Stimulated activated CD8-positive, alpha-beta memory T cell treated with anti-CD3 and anti-CD28 coated beads, Interleukin-4, amount 100 ng/mL, for 4 hours (primary cell): ENCODE data around the gene KCNK13.
"Not testable (repeated sequence)": the region's sequence is repeated elsewhere in the genome, so short reads cannot be mapped to it uniquely, and the experiment has no call there.

Experiments
- DNase-seq, 2 donors: peaks; one replicate each; pipeline ENCODE4 v3.0.0-alpha.2; 2020; ENCODE audit warnings: low read depth in 2 of 2, low spot score in 1 of 2

KCNK13 gene

DNA sequence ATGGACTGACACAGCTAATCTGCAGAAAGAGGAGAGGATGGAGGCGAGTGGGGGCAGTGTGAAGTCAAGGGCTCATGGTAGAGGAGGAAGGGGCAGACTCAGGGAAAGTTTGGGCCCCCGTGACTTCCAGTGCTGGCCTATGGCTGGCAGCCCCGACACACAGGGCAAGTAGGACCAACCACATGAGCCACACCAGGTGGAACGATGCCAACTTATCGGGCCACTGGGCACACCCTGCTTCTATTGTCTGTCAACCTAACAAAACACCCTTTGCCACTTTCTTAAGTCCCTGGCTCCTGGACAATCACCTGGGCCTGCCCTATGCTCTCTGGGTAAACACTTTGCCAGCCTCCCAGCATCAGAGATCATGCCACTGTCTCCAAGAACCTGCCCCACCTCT, 129.4 kb downstream of the KCNK13 start:
- no peak for DNase-seq

- DNase-seq: no peak
Observed at GRCh38 chr14:90191585-90191984, 129.8 kb downstream of the KCNK13 start.

DNA sequence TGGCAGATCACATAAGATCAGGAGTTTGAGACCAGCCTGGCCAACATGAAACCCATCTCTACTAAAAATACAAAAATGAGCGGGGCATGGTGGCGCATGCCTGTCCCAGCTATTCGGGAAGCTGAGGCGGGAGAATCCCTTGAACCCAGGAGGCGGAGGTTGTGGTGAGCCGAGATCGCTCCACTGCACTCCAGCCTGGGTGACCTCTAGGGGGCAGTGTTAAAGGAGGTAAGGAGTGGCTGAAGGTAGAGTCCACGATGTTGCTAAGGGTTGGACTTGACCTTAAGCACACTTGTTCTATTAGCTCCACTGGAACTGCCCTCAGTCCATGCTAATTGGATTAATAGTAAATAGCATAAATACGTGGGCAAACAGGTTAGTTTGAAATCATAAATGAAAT, 132.1 kb downstream of the KCNK13 start:
- no peak for DNase-seq

DNA sequence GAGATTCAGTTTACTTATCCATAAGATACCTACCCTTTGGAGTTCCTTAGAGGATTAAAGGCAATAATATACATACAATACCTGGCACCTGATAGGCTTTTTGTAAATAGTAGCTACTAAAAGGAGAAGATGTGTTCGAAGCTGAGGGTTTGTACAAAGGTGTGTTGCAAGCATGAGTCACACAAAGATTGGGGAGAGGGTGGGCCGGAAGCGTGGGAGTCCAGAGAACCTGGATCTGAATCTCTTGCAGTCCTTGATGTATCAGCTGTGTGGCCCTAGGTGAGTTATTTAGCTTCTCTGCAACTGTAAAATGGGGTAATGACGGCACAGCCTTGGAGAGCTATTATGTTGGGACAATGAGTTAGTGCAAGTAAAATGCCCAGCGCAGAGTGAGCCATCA, 132.9 kb downstream of the KCNK13 start:
- no peak for DNase-seq

- no peak for DNase-seq
Observed at GRCh38 chr14:90198541-90199060, 136.8 kb downstream of the KCNK13 start.

DNA sequence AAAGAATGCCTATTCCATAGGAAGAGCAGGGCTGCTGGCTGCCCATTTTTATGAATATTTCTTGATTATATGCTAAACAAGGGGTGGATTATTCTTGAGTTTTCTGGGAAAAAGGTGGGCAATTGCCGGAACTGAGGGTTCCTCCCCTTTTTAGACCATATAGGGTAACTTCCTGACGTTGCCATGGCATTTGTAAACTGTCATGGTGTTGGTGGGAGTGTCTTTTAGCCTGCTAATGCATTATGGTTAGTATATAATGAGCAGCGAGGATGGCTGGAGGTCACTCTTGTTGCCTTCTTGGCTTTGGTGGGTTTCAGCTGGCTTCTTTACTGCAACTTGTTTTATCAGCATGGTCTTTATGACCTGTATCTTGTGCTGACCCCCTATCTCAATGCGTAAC, 138.8 kb downstream of the KCNK13 start:
- not testable (repeated sequence) for DNase-seq

DNA sequence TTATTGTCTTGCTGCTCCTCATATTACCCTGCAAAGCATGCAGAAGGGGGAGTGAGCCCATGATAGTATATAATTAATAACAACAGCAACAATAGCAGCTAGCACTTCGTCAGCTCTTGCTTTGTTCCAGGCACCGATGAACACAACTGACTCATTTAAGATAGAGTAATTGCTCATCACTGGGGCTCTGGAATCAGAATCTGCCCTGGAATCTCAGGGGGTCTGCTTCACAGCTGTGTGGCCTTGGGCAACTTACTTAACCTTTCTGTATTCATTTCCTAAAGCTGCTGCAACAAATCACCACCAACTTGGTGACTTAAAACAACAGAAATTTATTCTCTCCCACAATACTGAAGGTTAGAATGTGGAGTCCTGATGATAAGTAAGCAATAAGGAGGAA, 139.6 kb downstream of the KCNK13 start:
- no peak for DNase-seq

DNA sequence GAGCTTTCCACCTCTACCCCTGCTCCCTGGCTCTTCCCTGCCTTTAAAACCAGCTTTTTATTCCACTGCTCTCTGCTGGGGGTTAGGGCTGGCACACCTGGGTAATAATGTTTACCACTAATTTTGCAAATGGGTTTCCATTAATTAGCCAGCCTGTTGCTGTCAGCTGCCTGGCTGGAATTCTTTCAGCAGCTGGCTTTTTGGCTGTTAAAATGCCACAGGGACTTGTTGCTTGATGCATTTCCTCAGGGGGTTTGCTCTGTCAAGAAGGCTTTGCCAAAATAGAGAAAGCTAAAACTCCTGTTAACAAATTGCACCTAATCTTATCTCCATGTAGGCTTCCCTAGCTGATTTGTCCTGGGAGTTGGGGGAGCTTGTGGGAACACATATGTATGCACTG, 142.7 kb downstream of the KCNK13 start:
- DNase-seq: no peak

DNA sequence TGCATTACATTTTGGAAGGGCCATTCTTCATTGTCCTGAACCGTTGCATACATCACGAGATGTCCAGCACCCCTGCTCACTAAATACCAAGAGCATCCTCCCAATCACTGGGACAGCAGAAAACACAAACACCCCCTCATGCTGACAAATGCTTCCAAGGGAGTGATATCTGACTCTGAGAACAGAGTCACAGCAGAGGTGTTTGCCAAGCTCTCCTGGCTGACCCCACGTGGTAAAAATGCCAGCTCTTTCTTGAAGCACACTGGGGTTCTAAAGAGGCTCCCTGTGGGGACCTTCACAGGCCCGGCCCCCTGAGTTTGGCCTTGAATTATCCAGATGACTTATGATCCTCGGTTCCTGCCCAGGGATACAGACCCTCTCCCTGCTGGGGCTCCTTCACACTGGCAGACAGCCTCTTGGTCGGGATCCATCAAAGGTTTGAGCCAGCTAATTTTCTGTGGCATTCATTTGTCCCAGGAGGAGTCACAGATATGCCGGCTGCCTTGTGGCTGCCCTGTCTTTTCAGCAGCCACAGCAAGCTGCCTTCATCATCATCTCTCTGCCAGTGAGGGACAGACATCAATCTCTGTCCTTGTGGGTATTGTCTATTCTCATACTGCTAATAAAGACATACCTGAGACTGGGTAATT, 151.4 kb downstream of the KCNK13 start:
- no peak for DNase-seq

GRCh38 chr14:90228478-90228877, 166.7 kb downstream of the KCNK13 start:
- no peak for DNase-seq

DNA sequence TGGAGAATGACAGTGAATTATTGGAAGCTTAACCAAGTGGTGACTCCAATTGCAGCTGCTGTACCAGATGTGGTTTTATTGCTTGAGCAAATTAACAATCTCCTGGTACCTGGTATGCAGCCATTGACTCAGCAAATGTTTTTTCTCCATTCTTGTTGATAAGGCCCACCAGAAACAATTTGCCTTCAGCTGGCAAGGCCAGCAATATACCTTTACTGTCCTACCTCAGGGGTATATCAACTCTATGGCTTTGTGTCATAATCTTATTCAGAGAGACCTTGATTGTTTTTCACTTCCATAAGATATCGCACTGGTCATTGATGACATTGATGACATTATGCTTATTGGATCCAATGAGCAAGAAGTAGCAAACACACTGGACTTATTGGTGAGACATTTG, 168.1 kb downstream of the KCNK13 start:
- DNase-seq: not testable (repeated sequence)
